HG03439 (cell line): ENCODE results near the gene PTK7.
"Not testable (repeated sequence)": the region's sequence is repeated elsewhere in the genome, so short reads cannot be mapped to it uniquely, and the experiment has no call there.

Source experiments
- ATAC-seq: cut with Tn5 transposase; IDR thresholded peaks from one replicate; pipeline ENCODE4 v1.9.1; 2021; ENCODE audit warnings: mild to moderate bottlenecking, moderate library complexity; ENCODE audit not compliant: unreplicated experiment

PTK7 gene

GRCh38 chr6:43117466-43117865 is 41.4 kb downstream of the PTK7 start:
- ATAC-seq, result not testable (repeated sequence)

- no peak for ATAC-seq
These were observed 43.4 kb downstream of the PTK7 start for GRCh38 chr6:43119482-43119881.

- no peak for ATAC-seq
These were observed 44.1 kb downstream of the PTK7 start for GRCh38 chr6:43120101-43120763.

- no peak for ATAC-seq
These were observed 45.1 kb downstream of the PTK7 start for GRCh38 chr6:43120944-43121913.

- no peak for ATAC-seq
These were observed 46.0 kb downstream of the PTK7 start for GRCh38 chr6:43122146-43122545.

- no peak for ATAC-seq
These were observed 47.6 kb downstream of the PTK7 start for GRCh38 chr6:43123461-43124314.

- no peak for ATAC-seq
These were observed 48.4 kb downstream of the PTK7 start for GRCh38 chr6:43124481-43124880.

- no peak for ATAC-seq
These were observed 49.0 kb downstream of the PTK7 start for GRCh38 chr6:43125119-43125518.

- no peak for ATAC-seq
These were observed 49.4 kb downstream of the PTK7 start for GRCh38 chr6:43125555-43125954.

GRCh38 chr6:43127180-43127579 is 51.1 kb downstream of the PTK7 start:
- no peak for ATAC-seq

GRCh38 chr6:43127877-43128276 is 51.8 kb downstream of the PTK7 start:
- ATAC-seq, result no peak

GRCh38 chr6:43128926-43129325 is 52.8 kb downstream of the PTK7 start:
- no peak for ATAC-seq

GRCh38 chr6:43129434-43130194 is 53.5 kb downstream of the PTK7 start:
- ATAC-seq, result no peak

- ATAC-seq, result no peak
These were observed 54.3 kb downstream of the PTK7 start for GRCh38 chr6:43130429-43130828.

GRCh38 chr6:43131379-43131778 is 55.3 kb downstream of the PTK7 start:
- ATAC-seq, result not testable (repeated sequence)

GRCh38 chr6:43138267-43138666 is 62.2 kb downstream of the PTK7 start:
- ATAC-seq, result no peak

GRCh38 chr6:43139973-43140372 is 63.9 kb downstream of the PTK7 start:
- not testable (repeated sequence) for ATAC-seq

- ATAC-seq, result no peak
These were observed 65.5 kb downstream of the PTK7 start for GRCh38 chr6:43141644-43142043.

GRCh38 chr6:43142101-43142500 is 66.0 kb downstream of the PTK7 start:
- ATAC-seq, result no peak
